ENCODE data around the gene TSPAN18.

DNA sequence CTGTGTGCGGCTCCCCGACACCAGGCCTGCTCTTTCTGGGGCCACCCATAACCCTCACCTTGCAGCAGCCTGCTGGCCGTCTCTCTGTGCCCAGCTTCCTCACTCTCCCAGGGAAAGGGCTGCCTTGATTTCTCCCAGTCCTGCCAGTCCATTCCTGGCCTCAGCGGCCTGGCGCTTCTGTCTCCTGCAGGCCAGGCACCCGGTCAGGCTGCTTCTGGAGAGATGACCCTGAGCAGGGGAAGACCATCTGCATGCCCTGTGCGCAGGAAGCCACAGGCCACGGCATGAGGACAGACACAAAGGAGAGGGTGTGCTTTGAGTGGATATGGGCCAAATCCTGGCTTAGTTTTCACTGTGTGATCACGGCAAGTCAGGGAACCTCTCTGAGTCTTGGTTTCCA, 86.2 kb downstream of the TSPAN18 start:
- no peak for TF ChIP-seq POLR2A (IDR thresholded peaks at IDR 0.05; ENCODE audit: low read length)
- no peak for TF ChIP-seq GATA1 (IDR thresholded peaks at IDR 0.05; ENCODE audit: low read depth, low read length)

Data from erythroblast (primary cell).